Measurements from ENCODE around the gene CALN1. TPM values are rescaled to one million over a fixed set of nuclear protein-coding genes. Genes with fewer than 3 reads are reported as not detected.

The CALN1 gene
- total RNA-seq, 1 donor from 2014 or later = 1.9 TPM

DNA sequence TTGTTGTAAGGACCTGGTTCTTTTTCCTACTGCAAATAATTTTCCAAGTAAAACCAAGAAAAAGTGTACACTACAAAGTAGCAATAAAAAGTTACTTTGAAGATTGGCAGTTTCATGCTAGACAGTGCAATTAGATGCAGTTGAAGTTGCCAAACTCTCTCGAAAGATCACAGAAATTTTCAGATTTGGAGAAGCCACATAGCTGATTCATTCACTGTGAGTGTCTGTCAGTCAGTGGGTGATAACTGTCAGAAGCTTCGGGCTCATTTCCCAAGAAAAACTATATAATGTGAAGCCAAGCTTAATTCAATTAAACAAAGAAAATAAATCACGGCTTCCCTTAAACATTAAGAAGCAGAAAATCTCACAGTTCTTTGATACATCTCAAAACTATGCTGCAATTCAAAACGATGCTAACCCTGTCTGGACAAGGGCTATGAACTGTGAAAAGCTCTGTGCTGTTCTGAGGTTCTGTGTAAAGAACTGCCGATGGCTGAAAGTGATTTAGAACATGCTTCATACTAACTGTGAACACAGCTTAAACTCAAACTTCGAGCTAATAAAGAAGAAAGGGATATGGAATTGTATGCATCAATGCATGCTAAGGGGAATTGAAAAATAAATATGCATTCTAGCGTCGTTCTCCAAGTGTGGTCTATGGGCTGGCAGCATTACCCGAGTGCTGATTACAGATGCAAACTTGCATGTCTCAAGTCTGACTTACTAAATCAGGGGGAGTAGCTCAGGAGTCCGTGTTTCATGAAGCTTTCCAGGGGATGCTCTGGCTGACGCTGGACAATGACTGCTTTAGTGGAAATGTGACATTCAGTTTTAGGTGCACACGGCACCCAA is 557.4 kb downstream of the CALN1 start:
- no peak for DNase-seq (ENCODE audit: extremely low spot score, unreplicated experiment)
- Mint-ChIP-seq H3K36me3 (no peaks in the 10 kb centered on the region), H3K9me3 (no peaks in the 10 kb centered on the region), H3K4me3 (no peak overlapping the region), H3K27me3 (peaks cover 11% of the 10 kb centered on the region), H3K27ac (no peak overlapping the region), H3K4me1 (ENCODE audit: unreplicated experiment) (no peaks in the 10 kb centered on the region)
- TF ChIP-seq, protein P1, sequence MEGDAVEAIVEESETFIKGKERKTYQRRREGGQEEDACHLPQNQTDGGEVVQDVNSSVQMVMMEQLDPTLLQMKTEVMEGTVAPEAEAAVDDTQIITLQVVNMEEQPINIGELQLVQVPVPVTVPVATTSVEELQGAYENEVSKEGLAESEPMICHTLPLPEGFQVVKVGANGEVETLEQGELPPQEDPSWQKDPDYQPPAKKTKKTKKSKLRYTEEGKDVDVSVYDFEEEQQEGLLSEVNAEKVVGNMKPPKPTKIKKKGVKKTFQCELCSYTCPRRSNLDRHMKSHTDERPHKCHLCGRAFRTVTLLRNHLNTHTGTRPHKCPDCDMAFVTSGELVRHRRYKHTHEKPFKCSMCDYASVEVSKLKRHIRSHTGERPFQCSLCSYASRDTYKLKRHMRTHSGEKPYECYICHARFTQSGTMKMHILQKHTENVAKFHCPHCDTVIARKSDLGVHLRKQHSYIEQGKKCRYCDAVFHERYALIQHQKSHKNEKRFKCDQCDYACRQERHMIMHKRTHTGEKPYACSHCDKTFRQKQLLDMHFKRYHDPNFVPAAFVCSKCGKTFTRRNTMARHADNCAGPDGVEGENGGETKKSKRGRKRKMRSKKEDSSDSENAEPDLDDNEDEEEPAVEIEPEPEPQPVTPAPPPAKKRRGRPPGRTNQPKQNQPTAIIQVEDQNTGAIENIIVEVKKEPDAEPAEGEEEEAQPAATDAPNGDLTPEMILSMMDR (conservative IDR thresholded peaks at IDR 0.05) = no peak

DNA sequence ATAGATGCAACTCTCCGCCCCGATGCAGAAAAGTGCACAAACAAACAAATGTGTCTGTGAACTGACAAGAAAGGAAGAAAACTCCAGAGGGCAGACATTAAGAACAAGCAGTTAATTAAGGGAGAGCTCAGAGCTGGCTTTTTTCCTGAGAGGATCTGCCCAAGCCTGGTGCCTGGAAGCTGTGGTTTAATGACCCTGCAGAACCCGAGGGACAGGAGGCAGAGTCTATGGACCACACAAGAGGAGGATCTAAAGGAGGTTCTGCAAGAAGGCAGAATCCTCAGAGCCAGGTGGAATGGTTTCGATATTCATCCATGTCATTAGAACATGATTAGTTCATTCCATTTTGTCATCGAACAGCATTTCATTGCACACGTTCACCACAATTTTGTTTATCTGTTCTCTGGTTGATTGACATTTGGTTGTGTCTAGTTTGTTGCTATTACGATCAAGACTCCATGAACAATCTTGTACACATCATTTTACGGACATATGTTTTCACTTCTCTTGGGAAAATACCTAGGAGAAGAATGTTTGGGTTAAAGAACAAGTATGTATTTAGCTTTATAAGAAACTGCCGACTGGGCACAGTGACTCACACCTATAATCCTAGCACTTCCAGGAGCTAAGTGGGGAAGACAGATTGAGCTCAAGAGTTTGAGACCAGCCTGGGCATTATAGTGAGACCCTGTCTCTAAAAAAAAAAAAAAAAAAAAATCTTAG is 560.2 kb downstream of the CALN1 start:
- no peaks in the 10 kb centered on the region for H3K4me1 Mint-ChIP-seq (ENCODE audit: unreplicated experiment)
- no peak overlapping the region for H3K4me3 Mint-ChIP-seq
- TF ChIP-seq, protein P1 (conservative IDR thresholded peaks at IDR 0.05) = no peak
- no peaks in the 10 kb centered on the region for H3K36me3 Mint-ChIP-seq
- H3K27me3 Mint-ChIP-seq = peaks cover 11% of the 10 kb centered on the region
- no peak for DNase-seq (ENCODE audit: extremely low spot score, unreplicated experiment)
- H3K27ac Mint-ChIP-seq = no peak overlapping the region
- no peaks in the 10 kb centered on the region for H3K9me3 Mint-ChIP-seq

DNA sequence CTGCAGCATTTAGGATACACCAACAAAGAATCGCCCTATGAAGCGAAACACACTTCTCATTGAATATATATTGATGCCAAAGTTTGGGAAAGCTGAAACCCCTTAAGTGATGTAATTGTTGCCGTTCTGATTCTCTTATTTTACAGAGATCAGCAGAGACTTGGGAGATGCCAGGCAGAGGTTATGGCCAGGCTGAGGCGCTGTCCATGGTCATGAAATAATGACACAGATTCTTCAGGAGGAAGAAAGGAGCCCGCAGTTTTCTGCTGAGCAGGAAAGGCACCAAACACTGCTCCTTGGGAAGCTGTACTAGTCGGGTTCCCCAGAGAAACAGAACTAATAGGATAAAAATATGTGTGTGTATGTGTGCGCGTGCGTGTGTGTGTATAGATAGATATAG is 566.0 kb downstream of the CALN1 start:
- no peaks in the 10 kb centered on the region for H3K36me3 Mint-ChIP-seq
- H3K27ac Mint-ChIP-seq = no peak overlapping the region
- H3K4me3 Mint-ChIP-seq = no peak overlapping the region
- DNase-seq (ENCODE audit: extremely low spot score, unreplicated experiment) = no peak
- H3K9me3 Mint-ChIP-seq = no peaks in the 10 kb centered on the region
- peaks cover 4% of the 10 kb centered on the region for H3K27me3 Mint-ChIP-seq
- H3K4me1 Mint-ChIP-seq (ENCODE audit: unreplicated experiment) = no peaks in the 10 kb centered on the region
- TF ChIP-seq, protein P1 (conservative IDR thresholded peaks at IDR 0.05) = no peak

DNA sequence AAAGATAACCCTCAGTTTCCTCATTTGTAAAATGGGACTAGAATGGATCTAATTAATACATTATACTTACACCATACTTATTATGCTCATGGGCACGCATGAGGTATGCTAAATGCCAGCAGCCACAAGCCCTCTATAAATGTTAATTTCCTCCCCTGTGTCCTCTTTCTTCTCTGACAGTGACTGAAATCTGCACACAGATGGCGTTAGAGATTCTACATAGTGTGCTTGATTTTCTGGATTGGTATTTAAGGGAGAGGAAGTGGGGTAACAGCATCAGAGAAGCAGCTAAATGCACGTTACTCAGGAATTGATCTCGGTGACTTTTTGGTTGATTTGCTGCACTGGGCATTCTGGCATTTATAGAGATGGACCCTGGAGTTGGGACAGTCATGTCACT is 568.5 kb downstream of the CALN1 start:
- H3K4me3 Mint-ChIP-seq = no peak overlapping the region
- no peaks in the 10 kb centered on the region for H3K4me1 Mint-ChIP-seq (ENCODE audit: unreplicated experiment)
- no peaks in the 10 kb centered on the region for H3K9me3 Mint-ChIP-seq
- no peak for DNase-seq (ENCODE audit: extremely low spot score, unreplicated experiment)
- no peaks in the 10 kb centered on the region for H3K36me3 Mint-ChIP-seq
- TF ChIP-seq, protein P1 (conservative IDR thresholded peaks at IDR 0.05) = no peak
- no peak overlapping the region for H3K27ac Mint-ChIP-seq
- H3K27me3 Mint-ChIP-seq = peaks cover 7% of the 10 kb centered on the region

DNA sequence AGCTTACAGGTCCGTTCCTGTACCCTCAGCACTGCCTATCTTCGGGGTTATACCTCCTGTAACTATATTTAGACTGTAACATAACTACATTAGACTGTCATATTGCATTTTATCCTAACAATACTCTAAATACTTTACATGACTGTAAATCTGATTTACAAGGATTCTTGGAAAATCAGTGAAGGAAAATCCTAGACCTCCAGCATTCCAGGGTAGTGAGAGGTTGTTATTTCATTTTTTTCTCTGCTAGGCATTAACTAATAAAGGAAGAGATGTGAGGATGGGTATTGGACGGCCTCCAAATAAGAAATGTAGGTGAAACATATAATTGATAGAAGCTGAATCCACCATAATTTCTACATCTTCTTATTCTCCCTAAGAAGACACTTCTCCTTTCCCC is 569.4 kb downstream of the CALN1 start:
- H3K27me3 Mint-ChIP-seq = peaks cover 7% of the 10 kb centered on the region
- H3K9me3 Mint-ChIP-seq = no peaks in the 10 kb centered on the region

More for the DNA sequence above, 569.4 kb downstream of the CALN1 start:
- H3K4me1 Mint-ChIP-seq (ENCODE audit: unreplicated experiment) = no peaks in the 10 kb centered on the region
- H3K36me3 Mint-ChIP-seq = no peaks in the 10 kb centered on the region
- no peak for DNase-seq (ENCODE audit: extremely low spot score, unreplicated experiment)
- TF ChIP-seq, protein P1 (conservative IDR thresholded peaks at IDR 0.05) = no peak
- no peak overlapping the region for H3K4me3 Mint-ChIP-seq
- no peak overlapping the region for H3K27ac Mint-ChIP-seq

Data from type B pancreatic cell (in vitro differentiated cells).